Adrenal gland (tissue), 12 donors: ENCODE results near the gene RYR1. TPM values are rescaled to one million over a fixed set of nuclear protein-coding genes. Genes with fewer than 3 reads are reported as not detected.
"Not testable (repeated sequence)": the region's sequence is repeated elsewhere in the genome, so short reads cannot be mapped to it uniquely, and the experiment has no call there.

ENCODE experiments used
- DNase-seq, 7 donors: peaks; one replicate each; pipeline ENCODE4 v3.0.0-alpha.2; 2019 to 2020
- H3K27ac ChIP-seq, 5 donors: fragments of 200-600 bp; sonication (generic) in 4 of 5; 1 replicate in 3 of 5; 2 replicates in 2 of 5; pipeline versions ENCODE4 v1.5.1 to v1.8.0; 2016 to 2020; ENCODE audit warnings: mild to moderate bottlenecking in 1 of 5
- H3K27me3 ChIP-seq: fragments of 200-600 bp; 2 replicates; pipeline ENCODE4 v1.8.0; 2021
- H3K36me3 ChIP-seq, 2 donors: fragments of 200-600 bp; replicated peaks in 1 of 2; 1 replicate in 1 of 2; 2 replicates in 1 of 2; pipeline versions ENCODE4 v1.5.1 to v1.8.0; 2018 to 2022
- H3K4me1 ChIP-seq, 2 donors: fragments of 200-600 bp; replicated peaks in 1 of 2; 1 replicate in 1 of 2; 2 replicates in 1 of 2; pipeline versions ENCODE4 v1.5.1 to v1.8.0; 2018 to 2021
- H3K4me3 ChIP-seq, 4 donors: fragments of 200-600 bp; sonication (generic) in 3 of 4; one replicate each; pipeline ENCODE4 v1.5.1; 2016 to 2018
- H3K9me3 ChIP-seq, 3 donors: fragments of 200-600 bp; sonication (generic) in 1 of 3; replicated peaks in 1 of 3; 1 replicate in 2 of 3; 2 replicates in 1 of 3; pipeline versions ENCODE4 v1.5.1 to v1.8.0; 2016 to 2021
- POLR2A ChIP-seq, 2 donors: fragments of 450-650 bp; IDR thresholded peaks; one replicate each; pipeline ENCODE4 v1.6.1; 2017; ENCODE audit warnings: antibody characterized with exemption in 2 of 2, mild to moderate bottlenecking in 2 of 2, moderate library complexity in 1 of 2
- WGBS, 4 donors: extraction: QIAGEN DNeasy Blood & Tissue Kit in 2 of 4; methylation state at CpG; one replicate each; pipeline versions ENCODE4 v1.1.5 to v1.1.7; 2013 to 2017; 5-methylcytosine and 5-hydroxymethylcytosine counted together
- intact Hi-C, 2 donors: fragments of 100-400 bp; cut with DNase I; formaldehyde crosslinking; loops; one replicate each; pipeline versions ENCODE4 v1.14.1 to v1.15.0; 2022 to 2023
- polyA plus RNA-seq, 3 donors: library from polyadenylated mRNA; stranded (reverse); fragments of 200-250 nt in 2 of 3; fragments of 350-450 nt in 1 of 3; fragmentation: Illumina TruSeq in 1 of 3; extraction: RNeasy Lipid Tissue Mini Kit (QIAGEN cat#74804) in 1 of 3; gene quantifications; one replicate each; pipeline ENCODE4 v1.2.3, GENCODE V29; 2013 to 2014
- total RNA-seq, 9 donors: library from RNA; depleted of rRNA in 4 of 9; stranded (reverse); fragments of >200 nt in 4 of 9; fragments of 120-200 nt in 1 of 9; fragmentation: NEBNext Ultra II Directional in 1 of 9; extraction: Animal tissue kit (Norgen Biotek cat#: 25700) in 1 of 9; gene quantifications; one replicate each; pipeline versions ENCODE4 v1.1.0 to v1.2.4, GENCODE V29; 2013 to 2023
- TF ChIP-seq, protein P1 (sequence below), 6 experiments: fragments of 450-650 bp in 4 of 6; fragments of 200-600 bp in 2 of 6; sonication (generic) in 1 of 6; IDR thresholded peaks; 1 replicate in 5 of 6; 2 replicates in 1 of 6; pipeline versions ENCODE4 v1.5.1 to v1.8.0; 2016 to 2021; ENCODE audit warnings: antibody characterized with exemption in 6 of 6, mild to moderate bottlenecking in 2 of 6, moderate library complexity in 1 of 6
- donor health status: healthy with polysubstance abuse.
- donor health status: Bipolar disorder and iron deficiency.
- donor health status: DM: yes; HTN: yes; CAD: no.
- donor health status: DM: no; HTN: no; CAD: no.
- donor health status: DM: no; HTN: no; CAD: no.
- donor health status: DM: yes; HTN: yes; CAD: no.

The RYR1 gene
- total and polyA plus RNA-seq, 12 donors: 0.90 to 10.0 (median 3.2) TPM

DNA sequence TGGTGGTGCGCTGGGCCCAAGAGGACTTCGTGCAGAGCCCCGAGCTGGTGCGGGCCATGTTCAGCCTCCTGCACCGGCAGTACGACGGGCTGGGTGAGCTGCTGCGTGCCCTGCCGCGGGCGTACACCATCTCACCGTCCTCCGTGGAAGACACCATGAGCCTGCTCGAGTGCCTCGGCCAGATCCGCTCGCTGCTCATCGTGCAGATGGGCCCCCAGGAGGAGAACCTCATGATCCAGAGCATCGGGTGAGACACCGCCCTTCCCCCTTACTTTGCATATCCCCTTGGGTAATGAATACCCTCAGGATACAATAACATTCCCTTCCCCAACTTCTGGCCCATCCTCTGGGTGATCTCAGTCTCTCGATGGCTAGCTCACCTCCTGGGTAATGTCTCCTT lies 60.9 kb downstream of the RYR1 start:
- intact Hi-C loops: no loop called here
- Histone ChIP-seq H3K36me3 (no peaks in the 10 kb centered on the region), H3K4me1 (no peaks in the 10 kb centered on the region), H3K27ac (no peak overlapping the region), H3K27me3 (no peaks in the 10 kb centered on the region), H3K9me3 (no peaks in the 10 kb centered on the region), H3K4me3 (no peak overlapping the region)
- DNase-seq: no peak
- WGBS, 4 donors: 66 to 88% (median 87%) methylated on average over 4 to 21 of the region's 21 CpGs
- TF ChIP-seq POLR2A (IDR thresholded peaks at IDR 0.05): no peak
- TF ChIP-seq, protein P1, sequence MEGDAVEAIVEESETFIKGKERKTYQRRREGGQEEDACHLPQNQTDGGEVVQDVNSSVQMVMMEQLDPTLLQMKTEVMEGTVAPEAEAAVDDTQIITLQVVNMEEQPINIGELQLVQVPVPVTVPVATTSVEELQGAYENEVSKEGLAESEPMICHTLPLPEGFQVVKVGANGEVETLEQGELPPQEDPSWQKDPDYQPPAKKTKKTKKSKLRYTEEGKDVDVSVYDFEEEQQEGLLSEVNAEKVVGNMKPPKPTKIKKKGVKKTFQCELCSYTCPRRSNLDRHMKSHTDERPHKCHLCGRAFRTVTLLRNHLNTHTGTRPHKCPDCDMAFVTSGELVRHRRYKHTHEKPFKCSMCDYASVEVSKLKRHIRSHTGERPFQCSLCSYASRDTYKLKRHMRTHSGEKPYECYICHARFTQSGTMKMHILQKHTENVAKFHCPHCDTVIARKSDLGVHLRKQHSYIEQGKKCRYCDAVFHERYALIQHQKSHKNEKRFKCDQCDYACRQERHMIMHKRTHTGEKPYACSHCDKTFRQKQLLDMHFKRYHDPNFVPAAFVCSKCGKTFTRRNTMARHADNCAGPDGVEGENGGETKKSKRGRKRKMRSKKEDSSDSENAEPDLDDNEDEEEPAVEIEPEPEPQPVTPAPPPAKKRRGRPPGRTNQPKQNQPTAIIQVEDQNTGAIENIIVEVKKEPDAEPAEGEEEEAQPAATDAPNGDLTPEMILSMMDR (IDR thresholded peaks at IDR 0.05): no peak

DNA sequence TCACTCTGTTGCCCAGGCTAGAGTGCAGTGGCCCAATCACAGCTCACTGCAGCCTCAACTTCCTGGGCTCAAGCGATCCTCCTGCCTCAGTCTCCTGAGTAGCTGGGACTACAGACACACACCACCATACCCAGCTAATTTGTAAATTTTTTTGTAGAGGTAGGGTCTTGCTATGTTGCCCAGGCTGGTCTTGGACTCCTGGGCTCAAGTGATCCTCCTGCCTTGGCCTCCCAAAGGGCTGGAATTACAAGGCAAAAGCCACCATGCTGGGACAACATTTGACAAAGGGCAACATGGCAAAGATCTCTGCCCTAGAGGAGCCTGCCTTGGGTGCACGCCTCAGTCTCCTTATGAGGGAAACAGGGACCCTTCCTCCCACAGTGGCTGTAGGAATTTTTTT lies 61.9 kb downstream of the RYR1 start:
- H3K36me3 ChIP-seq, intact Hi-C loops, H3K9me3 ChIP-seq, H3K4me1 ChIP-seq, H3K4me3 ChIP-seq, H3K27ac ChIP-seq, DNase-seq, H3K27me3 ChIP-seq: not testable (repeated sequence)
- WGBS, 4 donors: 92 to 100% (median 97%) methylated on average over 2 of the region's 2 CpGs

DNA sequence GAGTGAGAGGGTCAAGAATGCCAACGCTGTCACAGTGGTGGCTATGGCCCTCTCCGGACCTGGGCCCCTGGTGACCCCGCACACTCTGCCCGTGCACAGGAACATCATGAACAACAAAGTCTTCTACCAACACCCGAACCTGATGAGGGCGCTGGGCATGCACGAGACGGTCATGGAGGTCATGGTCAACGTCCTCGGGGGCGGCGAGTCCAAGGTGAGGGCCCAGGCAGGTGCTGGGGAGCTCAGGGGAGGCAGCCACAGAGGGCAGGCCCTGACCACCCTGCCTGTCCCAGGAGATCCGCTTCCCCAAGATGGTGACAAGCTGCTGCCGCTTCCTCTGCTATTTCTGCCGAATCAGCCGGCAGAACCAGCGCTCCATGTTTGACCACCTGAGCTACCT lies 62.6 kb downstream of the RYR1 start:
- intact Hi-C loops: no loop called here
- Histone ChIP-seq H3K27me3 (no peaks in the 10 kb centered on the region), H3K9me3 (no peaks in the 10 kb centered on the region), H3K36me3 (no peaks in the 10 kb centered on the region), H3K27ac (no peak overlapping the region), H3K4me1 (no peaks in the 10 kb centered on the region), H3K4me3 (no peak overlapping the region)
- TF ChIP-seq, protein P1 (IDR thresholded peaks at IDR 0.05): no peak
- TF ChIP-seq POLR2A (IDR thresholded peaks at IDR 0.05): no peak
- DNase-seq: no peak
- WGBS, 4 donors: 75 to 82% (median 78%) methylated on average over 7 to 17 of the region's 17 CpGs

DNA sequence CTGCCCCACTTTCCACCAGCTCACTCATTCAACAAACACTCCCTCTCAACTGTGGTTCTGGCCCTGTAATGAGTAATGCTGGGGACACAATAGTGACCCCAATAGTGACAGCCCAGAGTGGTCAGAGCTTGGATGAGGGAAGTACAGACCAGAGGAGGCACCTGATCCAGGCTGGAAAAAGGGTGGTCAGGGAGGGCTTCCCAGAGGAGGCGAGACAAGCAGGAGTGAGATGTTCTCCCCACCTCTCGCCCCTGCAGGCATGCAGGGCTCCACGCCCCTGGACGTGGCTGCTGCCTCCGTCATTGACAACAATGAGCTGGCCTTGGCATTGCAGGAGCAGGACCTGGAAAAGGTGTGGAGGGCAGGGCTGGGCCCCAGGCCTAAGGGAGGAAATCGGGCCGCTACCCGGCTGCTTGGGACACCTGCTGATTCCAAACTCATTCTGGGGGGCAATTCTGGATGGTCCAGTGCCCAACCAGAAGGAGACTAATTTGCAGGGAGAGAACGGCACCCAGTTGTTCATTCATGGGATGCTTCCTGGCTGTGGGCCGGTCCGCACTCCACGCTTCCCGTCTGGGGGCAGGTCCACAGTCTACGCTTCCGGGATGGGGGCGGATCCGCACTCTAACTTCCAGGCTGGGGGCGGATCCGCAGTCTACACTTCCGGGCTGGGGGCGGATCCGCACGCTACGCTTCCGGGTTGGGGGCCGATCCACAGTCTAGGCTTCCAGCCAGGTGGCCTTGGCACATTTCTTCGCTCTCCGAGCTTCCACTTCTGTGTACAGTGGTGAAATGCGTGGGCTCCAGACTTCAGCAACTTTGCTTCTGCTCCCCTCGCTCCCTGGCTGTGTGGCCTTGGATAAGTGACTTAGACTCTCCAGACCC lies 63.4 kb downstream of the RYR1 start:
- no peaks in the 10 kb centered on the region for H3K4me1 ChIP-seq
- H3K36me3 ChIP-seq: no peaks in the 10 kb centered on the region
- WGBS, 4 donors: 44 to 50% (median 47%) methylated on average over 11 to 30 of the region's 30 CpGs
- no peak overlapping the region for H3K4me3 ChIP-seq
- intact Hi-C loops: no loop called here
- peak; percentile 69 to 85 (median 77) for DNase-seq
- no peaks in the 10 kb centered on the region for H3K27me3 ChIP-seq
- H3K27ac ChIP-seq: peak overlapping the region in 2 of 5 donors; percentile 11 to 21
- H3K9me3 ChIP-seq: no peaks in the 10 kb centered on the region
- TF ChIP-seq, protein P1 (IDR thresholded peaks at IDR 0.05): no peak
- no peak for TF ChIP-seq POLR2A (IDR thresholded peaks at IDR 0.05)

DNA sequence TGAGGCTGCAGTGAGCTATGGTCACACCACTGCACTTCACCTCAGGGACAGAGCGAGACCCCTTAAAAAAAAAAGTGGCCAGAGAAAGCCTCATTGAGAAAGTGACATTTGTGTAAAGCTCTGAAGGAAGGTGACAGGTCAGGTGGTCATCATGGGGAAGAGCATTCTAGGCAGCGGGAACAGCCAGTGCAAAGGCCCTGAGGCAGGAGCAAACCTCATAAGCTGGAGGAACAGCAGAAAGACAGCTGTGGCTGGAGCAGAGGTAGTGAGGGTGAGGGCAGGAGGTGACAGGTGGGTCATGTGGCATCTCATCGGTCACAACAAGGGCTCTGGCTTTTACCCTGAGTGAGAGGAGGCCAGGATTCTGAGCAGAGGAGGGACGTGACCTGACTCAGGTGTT lies 64.4 kb downstream of the RYR1 start:
- no peaks in the 10 kb centered on the region for H3K9me3 ChIP-seq
- intact Hi-C loops: no loop called here

More for the DNA sequence above, 64.4 kb downstream of the RYR1 start:
- 89 to 92% (median 91%) methylated on average over 4 of the region's 4 CpGs for WGBS, 4 donors
- TF ChIP-seq POLR2A (IDR thresholded peaks at IDR 0.05): no peak
- TF ChIP-seq, protein P1 (IDR thresholded peaks at IDR 0.05): no peak
- DNase-seq: no peak
- Histone ChIP-seq H3K27ac (no peak overlapping the region), H3K27me3 (no peaks in the 10 kb centered on the region), H3K36me3 (no peaks in the 10 kb centered on the region), H3K4me3 (no peak overlapping the region), H3K4me1 (no peaks in the 10 kb centered on the region)
